Panc1 (cell line): Measurements from ENCODE around the gene FRMD5. TPM values are rescaled to one million over a fixed set of nuclear protein-coding genes. Genes with fewer than 3 reads are reported as not detected.

Experiments
- ATAC-seq: fragments of 200-7000 bp; cut with Tn5 transposase; 2 replicates; pipeline ENCODE4 v1.9.1; 2020; ENCODE audit warnings: mild to moderate bottlenecking, moderate library complexity
- BruUV-seq: library from RNA; stranded (reverse); fragments of 400-500 nt; replicated peaks from 2 replicates; lab custom pipeline; 2021; lab: Mats Ljungman, UMichigan
- CTCF ChIA-PET: fragments of 300-600 bp; sonication (Branson Sonifier 250); formaldehyde crosslinking; loops from one replicate; lab custom pipeline; 2022; ENCODE audit warnings: antibody characterized with exemption; lab: Charles Lee
- POLR2A ChIA-PET: fragments of 300-600 bp; sonication (Branson Sonifier 250); formaldehyde crosslinking; loops from one replicate; lab custom pipeline; 2022; ENCODE audit warnings: antibody characterized with exemption; lab: Charles Lee
- DNase-seq: peaks from one replicate; pipeline ENCODE4 v3.0.0-alpha.2; 2010; ENCODE audit warnings: low read depth, low spot score
- H3K27ac ChIP-seq: 2 replicates; pipeline ENCODE4 v1.5.1; 2011; ENCODE audit warnings: mild to moderate bottlenecking, low read length, inconsistent platforms
- H3K27me3 ChIP-seq: fragments of 200-500 bp; sonication (Bioruptor generic); 2 replicates; pipeline ENCODE4 v1.6.0; 2014; ENCODE audit warnings: low read length, inconsistent platforms; ENCODE audit not compliant: control insufficient read depth, insufficient read depth
- H3K36me3 ChIP-seq: fragments of 200-500 bp; sonication (Bioruptor generic); 2 replicates; pipeline ENCODE4 v1.5.1; 2014; ENCODE audit warnings: inconsistent platforms, mild to moderate bottlenecking, low read length, moderate library complexity; ENCODE audit not compliant: control insufficient read depth, insufficient read depth
- H3K4me1 ChIP-seq: 2 replicates; pipeline ENCODE4 v1.5.1; 2011; ENCODE audit warnings: inconsistent platforms, mild to moderate bottlenecking, low read length, moderate library complexity; ENCODE audit not compliant: control insufficient read depth, insufficient read depth
- H3K4me3 ChIP-seq, 2 experiments: 2 replicates each; pipeline ENCODE4 v1.5.1; 2011 to 2012; ENCODE audit warnings: low read depth in 2 of 2, low read length in 2 of 2, mild to moderate bottlenecking in 2 of 2, inconsistent platforms in 1 of 2, moderate library complexity in 1 of 2
- H3K9me3 ChIP-seq: fragments of 200-500 bp; sonication (Bioruptor generic); 2 replicates; pipeline ENCODE4 v1.5.1; 2014; ENCODE audit warnings: low read depth, mild to moderate bottlenecking, inconsistent platforms, low read length, moderate library complexity; ENCODE audit not compliant: control insufficient read depth, insufficient read depth
- POLR2AphosphoS5 ChIP-seq: IDR thresholded peaks from 2 replicates; pipeline ENCODE4 v1.6.1; 2012; ENCODE audit warnings: mild to moderate bottlenecking, low read depth, low read length, moderate library complexity
- SIN3A ChIP-seq: IDR thresholded peaks from 2 replicates; pipeline ENCODE4 v1.6.1; 2012; ENCODE audit warnings: low read depth, mild to moderate bottlenecking, low read length, moderate library complexity, borderline replicate concordance; ENCODE audit not compliant: insufficient read depth
- TCF7L2 ChIP-seq: IDR thresholded peaks from 2 replicates; pipeline ENCODE4 v1.6.1; 2011; ENCODE audit warnings: mild to moderate bottlenecking, low read depth, low read length, inconsistent platforms
- in situ Hi-C: cut with HindIII; loops from 2 replicates; pipeline ENCODE4 v1.10.0; 2016; ENCODE audit warnings: low sequenced_read_pairs, low pct_unique_long_range_greater_than_20kb
- intact Hi-C: fragments of 100-400 bp; cut with micrococcal nuclease; formaldehyde crosslinking; loops from one replicate; pipeline ENCODE4 v1.10.0; 2022; ENCODE audit not compliant: unreplicated experiment
- total RNA-seq: library from RNA; stranded (reverse); gene quantifications from one replicate; pipeline ENCODE4 v1.2.1, GENCODE V29; 2021; ENCODE audit not compliant: unreplicated experiment
- TF ChIP-seq, protein P1 (sequence below), 2 experiments: IDR thresholded peaks; 2 replicates each; pipeline ENCODE4 v1.6.1; 2011 to 2012; ENCODE audit warnings: low read depth in 2 of 2, control low read depth in 1 of 2, low read length in 1 of 2, mild to moderate bottlenecking in 1 of 2, moderate library complexity in 1 of 2; ENCODE audit not compliant: insufficient read depth in 1 of 2
- TF ChIP-seq, protein P2 (sequence below): fragments of 450-650 bp; IDR thresholded peaks from 2 replicates; pipeline ENCODE4 v1.5.1; 2017; ENCODE audit warnings: mild to moderate bottlenecking

Gene FRMD5
- total RNA-seq, 1 experiment from 2014 or later: 18.3 TPM

DNA sequence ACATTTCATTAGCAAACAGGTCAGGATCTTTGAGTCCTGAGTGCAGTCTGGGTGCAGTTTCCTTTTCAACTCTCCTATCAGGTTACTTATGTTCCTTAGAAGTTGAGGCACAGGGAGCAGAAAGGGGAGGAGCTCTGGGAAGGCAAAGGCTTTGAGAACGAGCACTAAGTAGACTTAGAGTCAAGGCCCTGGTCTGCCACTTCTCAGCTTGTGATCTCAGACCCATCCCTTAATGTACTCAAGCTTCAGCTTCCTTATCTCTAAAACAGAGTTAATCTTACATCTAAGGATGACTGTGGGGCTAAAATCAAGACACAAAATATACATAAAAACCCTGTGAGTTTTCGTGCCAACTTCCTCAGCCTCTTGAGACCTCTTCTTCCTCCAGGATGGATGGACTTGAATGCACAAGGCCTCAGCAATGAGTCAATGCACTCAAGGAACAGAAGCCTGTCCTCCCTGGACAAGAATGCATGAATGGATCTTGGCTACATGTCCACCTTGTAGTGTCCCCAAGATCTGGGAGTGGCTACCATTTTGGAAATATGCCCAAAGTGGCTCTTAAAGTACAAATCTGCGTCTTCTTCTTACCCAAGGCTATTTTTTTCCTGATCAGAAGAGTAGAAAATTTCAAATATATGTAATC is 263.2 kb downstream of the FRMD5 start:
- H3K36me3 ChIP-seq: no peaks in the 10 kb centered on the region
- ChIA-PET POLR2A (no interaction called here), CTCF (no interaction called here)
- BruUV-seq: no TSS peak
- in situ Hi-C loops: no loop called here
- peaks cover 8% of the 10 kb centered on the region for H3K4me1 ChIP-seq
- no peak for ATAC-seq
- no peaks in the 10 kb centered on the region for H3K27me3 ChIP-seq
- DNase-seq: no peak
- intact Hi-C loops: loop anchor here (10.0 kb wide), 2 partner anchors 57 to 133 kb away; no protein-coding TSS in a partner anchor
- TF ChIP-seq SIN3A (no peak), POLR2AphosphoS5 (no peak), TCF7L2 (no peak)
- TF ChIP-seq, protein P1, sequence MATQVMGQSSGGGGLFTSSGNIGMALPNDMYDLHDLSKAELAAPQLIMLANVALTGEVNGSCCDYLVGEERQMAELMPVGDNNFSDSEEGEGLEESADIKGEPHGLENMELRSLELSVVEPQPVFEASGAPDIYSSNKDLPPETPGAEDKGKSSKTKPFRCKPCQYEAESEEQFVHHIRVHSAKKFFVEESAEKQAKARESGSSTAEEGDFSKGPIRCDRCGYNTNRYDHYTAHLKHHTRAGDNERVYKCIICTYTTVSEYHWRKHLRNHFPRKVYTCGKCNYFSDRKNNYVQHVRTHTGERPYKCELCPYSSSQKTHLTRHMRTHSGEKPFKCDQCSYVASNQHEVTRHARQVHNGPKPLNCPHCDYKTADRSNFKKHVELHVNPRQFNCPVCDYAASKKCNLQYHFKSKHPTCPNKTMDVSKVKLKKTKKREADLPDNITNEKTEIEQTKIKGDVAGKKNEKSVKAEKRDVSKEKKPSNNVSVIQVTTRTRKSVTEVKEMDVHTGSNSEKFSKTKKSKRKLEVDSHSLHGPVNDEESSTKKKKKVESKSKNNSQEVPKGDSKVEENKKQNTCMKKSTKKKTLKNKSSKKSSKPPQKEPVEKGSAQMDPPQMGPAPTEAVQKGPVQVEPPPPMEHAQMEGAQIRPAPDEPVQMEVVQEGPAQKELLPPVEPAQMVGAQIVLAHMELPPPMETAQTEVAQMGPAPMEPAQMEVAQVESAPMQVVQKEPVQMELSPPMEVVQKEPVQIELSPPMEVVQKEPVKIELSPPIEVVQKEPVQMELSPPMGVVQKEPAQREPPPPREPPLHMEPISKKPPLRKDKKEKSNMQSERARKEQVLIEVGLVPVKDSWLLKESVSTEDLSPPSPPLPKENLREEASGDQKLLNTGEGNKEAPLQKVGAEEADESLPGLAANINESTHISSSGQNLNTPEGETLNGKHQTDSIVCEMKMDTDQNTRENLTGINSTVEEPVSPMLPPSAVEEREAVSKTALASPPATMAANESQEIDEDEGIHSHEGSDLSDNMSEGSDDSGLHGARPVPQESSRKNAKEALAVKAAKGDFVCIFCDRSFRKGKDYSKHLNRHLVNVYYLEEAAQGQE (IDR thresholded peaks at IDR 0.05; ENCODE audit: insufficient read depth in 1 of 2, low read depth in 2 of 2, low read length in 1 of 2): no peak
- TF ChIP-seq, protein P2, sequence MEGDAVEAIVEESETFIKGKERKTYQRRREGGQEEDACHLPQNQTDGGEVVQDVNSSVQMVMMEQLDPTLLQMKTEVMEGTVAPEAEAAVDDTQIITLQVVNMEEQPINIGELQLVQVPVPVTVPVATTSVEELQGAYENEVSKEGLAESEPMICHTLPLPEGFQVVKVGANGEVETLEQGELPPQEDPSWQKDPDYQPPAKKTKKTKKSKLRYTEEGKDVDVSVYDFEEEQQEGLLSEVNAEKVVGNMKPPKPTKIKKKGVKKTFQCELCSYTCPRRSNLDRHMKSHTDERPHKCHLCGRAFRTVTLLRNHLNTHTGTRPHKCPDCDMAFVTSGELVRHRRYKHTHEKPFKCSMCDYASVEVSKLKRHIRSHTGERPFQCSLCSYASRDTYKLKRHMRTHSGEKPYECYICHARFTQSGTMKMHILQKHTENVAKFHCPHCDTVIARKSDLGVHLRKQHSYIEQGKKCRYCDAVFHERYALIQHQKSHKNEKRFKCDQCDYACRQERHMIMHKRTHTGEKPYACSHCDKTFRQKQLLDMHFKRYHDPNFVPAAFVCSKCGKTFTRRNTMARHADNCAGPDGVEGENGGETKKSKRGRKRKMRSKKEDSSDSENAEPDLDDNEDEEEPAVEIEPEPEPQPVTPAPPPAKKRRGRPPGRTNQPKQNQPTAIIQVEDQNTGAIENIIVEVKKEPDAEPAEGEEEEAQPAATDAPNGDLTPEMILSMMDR: no peak
- H3K27ac ChIP-seq: no peak overlapping the region
- no peak overlapping the region for H3K4me3 ChIP-seq
- H3K9me3 ChIP-seq: no peaks in the 10 kb centered on the region

DNA sequence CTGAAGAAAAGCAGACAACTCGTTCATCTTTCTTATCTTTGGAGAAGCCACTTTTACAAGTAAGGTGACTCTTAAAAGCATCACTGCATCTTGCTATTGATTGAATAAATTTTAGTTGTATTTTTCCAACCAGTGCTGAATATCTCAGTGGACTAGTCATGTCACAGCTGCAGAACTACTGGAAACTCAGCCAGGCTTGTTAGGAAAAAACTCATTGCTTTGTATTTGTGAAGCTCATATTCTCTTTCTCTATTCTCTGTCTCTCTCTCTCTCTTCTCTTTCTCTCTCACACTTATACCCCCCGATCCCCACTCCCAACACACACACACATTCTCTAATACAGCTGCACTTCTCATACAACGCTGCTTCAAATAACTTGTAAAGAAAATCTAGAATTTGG is 264.0 kb downstream of the FRMD5 start:
- in situ Hi-C loops (no loop called here), intact Hi-C loops (loop anchor here (10.0 kb wide), 2 partner anchors 56 to 134 kb away; no protein-coding TSS in a partner anchor)
- peaks cover 8% of the 10 kb centered on the region for H3K4me1 ChIP-seq
- TF ChIP-seq, protein P2: no peak
- no peak for TF ChIP-seq SIN3A
- ATAC-seq (no peak), DNase-seq (no peak)
- H3K9me3 ChIP-seq: no peaks in the 10 kb centered on the region
- H3K27me3 ChIP-seq: no peaks in the 10 kb centered on the region
- no TSS peak for BruUV-seq
- H3K4me3 ChIP-seq: no peak overlapping the region
- H3K27ac ChIP-seq: no peak overlapping the region
- ChIA-PET CTCF (interaction anchor here (0.8 kb wide), 1 partner anchor 135 kb away, joined by 3 read pairs; no protein-coding TSS in a partner anchor), POLR2A (interaction anchor here (0.6 kb wide), 1 partner anchor 711 kb away, joined by 6 read pairs; no protein-coding TSS in a partner anchor)
- H3K36me3 ChIP-seq: no peaks in the 10 kb centered on the region
